ENCODE measurements around the gene PPFIBP2.

The PPFIBP2 gene

DNA sequence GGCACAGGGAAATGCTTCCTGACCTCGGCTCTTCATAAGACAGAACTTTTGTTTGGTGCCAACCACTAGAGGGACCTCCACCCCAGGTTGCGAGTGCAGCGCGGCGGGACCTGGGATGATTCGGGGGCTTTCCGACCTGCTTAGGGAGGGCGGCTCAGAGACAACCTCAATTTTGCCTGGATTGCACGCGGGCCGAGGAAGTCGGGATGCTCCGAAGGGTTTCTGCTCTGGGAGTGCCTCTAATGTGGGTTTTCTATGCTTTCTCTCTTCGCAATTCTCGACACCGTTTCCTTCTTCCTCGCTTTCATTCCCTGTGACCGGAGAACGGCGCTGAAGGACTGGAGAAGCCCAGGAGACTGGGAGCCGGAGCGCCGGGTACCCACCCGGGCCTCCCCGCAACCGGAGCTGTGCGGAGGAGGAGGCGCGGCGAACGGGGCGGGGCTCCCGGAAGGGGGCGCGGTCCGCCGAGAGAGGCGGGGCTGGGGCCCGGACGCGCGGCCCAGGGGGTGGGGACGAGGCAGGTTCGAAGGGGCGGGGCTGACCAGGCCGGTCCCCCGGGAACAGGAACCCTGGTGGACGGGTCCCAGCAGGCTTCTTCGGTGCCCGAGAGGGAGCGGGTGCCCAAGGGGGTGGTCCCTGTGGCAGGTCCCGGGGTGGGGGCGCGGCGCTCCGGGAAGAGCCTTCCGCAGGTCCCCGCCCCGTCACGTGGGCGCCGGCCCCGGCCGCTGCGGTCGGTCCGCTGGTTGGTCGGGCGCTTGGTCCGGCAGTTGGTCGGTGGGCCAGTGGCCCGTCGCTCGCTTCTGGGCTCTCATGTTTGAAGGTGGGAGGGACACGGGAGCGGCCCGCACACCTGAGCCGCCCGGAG is at the start of gene PPFIBP2:
Gene PPFIBP2, plus strand, starts transcription at position 766 of the 865 bp plus-strand sequence. CDS start 35,477 bp downstream, outside the sequence.
- peak; percentile 86 to 91 for DNase-seq

DNA sequence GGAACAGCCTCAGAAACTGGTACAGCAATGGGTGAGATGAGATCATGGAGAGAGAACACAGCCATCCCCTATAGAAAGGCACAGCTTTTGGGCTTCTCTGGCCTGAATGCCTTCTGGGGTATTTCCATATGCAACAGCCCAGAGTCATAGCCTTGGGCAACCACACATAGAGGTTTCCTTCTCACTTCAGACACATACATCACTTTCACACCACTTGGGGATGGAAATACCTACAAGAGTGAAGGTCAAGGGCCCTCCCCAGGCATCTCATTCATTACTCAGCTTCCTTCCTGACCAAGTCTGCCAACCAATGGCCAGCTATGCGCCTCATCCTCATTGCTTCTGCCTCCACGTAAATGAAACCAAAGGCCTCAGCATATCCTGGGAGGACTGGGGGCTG is 46.1 kb upstream of the PPFIBP2 start:
- peak; percentile 17 for DNase-seq

DNA sequence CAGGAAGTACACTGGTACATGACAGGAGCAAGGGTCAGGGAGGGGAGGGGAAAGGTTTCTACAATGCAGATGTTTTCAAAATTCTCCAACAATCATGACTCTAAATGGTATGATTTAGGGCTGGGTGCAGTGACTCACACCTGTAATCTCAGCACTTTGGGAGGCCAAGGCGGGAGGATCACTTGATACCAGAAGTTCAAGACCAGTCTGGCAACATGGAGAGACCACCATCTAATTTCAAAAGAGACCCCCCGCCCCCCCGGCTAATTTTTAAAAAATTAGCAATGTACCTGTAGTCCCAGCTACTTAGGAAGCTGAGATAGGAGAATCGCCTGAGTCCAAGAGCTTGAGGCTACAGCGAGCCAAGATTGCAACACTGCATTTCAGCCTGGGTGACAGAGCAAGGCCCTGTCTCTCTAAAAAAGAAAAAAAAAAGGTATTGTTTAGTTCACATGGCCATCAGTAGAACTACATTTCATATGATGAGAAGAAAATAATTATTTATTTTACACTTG is 44.4 kb upstream of the PPFIBP2 start:
- no peak for DNase-seq

DNA sequence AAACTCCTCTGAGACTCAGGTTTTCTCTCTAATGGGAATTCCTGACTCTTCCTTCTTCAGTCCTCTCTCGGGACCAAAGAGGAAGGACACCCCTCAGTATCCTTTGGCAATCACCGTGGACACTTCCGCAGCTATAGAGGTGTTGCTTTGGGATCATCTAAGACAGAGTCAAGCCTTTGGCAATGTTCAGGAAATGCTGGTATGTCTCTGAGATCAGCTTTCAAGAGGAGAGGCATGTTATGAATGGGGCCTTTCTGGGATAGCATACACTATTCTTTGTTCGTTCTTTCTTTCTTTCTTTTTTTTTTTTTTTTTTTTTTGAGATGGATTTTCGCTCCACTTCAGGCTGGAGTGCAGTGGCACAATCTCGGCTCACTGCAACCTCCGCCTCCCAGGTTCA is 42.7 kb upstream of the PPFIBP2 start:
- DNase-seq, result no peak

DNA sequence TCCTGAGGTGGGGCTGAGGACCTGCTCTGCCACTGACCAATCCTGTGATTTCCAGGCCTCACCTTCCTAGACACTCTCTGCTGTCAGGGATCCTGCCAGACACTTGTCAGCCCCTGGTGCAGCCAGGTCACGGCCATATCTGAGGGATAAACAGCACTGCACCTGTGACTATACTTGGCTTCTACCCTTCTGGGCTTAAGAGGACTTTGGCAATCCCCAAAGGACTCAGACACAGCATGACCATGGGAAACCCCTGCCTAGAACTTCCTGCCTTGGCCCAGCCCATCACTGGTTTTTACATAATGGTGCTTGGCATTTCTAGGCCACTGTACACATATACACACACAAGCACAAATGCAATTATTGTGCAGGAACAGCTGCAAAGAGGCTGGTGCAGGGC is 40.1 kb upstream of the PPFIBP2 start:
- DNase-seq, result no peak

DNA sequence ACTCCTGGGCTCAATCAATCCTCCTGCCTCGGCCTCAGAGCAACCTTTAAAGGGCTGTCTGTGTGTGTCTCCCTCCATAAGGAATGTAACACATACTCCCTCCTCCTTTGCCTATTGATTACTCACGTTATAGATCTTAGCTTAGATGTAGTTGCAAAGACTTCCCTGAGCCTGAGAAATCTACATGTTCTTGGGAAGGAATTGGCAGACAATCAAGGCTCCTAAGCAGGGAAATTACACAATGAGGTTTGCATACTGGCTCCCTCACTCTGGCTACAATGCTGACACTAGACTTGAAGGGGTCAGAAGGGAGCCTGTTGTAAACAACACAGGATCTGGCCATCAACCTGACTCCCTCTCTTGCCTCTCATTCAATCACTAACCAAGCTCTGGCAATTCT is 33.7 kb upstream of the PPFIBP2 start:
- no peak for DNase-seq

DNA sequence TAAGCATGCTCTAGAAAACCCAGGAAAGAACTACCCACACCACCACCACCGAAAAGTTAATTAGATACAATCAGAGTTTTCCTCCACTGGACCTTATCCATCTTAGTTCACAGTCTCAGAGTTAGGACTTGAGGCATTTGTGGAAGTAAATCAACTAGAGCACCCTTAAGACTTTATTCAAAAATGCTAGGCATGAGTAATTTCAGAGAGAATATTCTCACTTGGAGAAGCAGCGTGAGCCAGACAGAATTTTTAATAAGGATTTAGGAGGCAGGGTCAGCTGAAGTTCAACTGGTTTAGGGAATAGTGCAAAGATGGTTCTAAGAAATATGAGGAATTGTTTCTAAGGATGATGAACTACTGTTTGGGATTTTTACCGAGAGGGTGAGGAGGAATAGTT is 29.7 kb upstream of the PPFIBP2 start:
- no peak for DNase-seq

DNA sequence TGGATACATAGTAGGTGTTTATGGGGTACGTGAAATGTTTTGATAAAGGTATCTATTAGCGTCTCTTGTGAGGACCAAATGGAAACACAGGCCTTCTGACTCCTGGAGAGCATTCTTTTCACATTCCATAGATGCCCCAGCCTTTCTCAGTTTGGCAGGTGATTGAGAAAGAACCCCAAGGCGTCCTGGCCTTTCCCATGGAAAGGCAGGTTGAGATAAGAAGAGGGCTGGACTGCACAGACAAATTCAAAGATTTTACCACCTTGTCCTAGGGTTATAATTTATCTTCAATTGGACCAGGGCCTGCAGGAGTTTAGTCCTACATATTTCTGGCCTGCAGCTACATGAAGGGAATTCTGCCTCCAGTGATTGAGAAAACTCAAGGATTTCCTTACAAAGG is 29.2 kb upstream of the PPFIBP2 start:
- DNase-seq, result no peak

DNA sequence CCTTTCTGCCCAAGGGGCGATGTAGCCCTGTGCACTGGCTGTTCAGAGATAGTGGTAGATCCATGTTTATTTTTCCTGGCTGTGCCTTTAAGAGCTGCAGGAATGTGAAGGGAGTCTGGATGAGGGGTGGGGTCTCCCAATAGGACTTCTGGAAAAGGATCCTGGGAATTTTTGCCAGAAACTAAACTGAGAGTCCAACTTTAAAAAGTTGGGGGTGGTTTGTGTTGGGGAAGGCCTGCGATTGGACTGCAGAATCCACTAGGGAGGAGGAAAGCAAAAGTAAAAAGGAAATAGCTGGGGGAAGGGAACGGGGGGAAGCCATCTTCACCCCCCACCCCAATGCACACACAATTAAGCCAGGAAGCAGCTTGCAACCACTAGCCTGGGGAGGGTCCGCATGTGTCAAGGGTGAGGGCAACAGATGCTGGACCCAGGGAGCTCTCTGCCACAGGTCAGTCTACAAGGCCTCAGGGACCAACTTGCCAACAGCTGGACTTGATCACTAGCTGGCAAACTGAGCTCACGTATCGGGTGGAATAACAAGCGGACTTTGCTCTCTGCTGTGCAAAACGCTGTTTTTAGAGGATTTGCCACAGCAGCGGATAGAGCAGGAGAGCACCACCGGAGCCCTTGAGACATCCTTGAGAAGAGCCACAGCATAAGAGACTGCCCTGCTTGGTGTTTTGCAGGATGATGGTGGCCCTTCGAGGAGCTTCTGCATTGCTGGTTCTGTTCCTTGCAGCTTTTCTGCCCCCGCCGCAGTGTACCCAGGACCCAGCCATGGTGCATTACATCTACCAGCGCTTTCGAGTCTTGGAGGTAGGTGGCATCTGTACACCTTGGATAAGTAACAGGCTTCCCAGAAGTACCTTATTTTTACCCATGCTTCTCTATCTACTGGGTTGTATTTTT is 28.4 kb upstream of the PPFIBP2 start, which contains the start of gene OLFML1:
Gene OLFML1, plus strand, starts transcription at position 321 of the 912 bp plus-strand sequence. Its CDS starts 370 bp downstream, at position 691.
- no peak for DNase-seq

DNA sequence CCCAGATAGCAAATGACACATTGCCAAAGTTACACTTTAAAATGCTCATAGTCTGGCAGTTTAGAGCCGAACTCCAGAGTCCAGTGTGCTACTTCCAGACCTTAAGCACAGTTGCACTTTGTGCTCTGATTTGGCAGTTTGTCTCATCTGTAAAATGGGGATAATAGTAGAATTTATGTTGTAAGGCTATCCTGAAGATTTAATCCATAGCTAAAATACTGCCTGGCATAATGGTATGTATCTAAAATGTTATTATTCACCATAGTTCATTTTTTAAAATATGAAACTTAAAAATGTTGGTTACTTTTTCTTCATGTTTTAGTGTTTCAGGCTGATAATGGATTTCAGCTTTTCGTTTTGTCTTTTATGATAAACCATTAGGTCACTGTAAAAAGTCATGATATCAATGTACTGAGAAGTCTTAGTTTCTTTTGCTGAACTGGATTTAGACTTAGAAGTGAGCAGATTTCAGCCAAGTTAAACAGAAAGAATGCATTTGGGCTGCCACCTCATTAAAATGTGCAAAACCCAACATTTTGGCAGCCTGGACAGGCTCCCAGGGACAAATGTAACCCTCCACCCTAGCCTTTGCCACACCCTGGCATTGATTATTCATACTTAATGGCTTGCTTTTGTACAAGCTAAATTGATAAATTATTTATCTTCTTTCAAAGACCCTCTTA is 27.6 kb upstream of the PPFIBP2 start:
- no peak for DNase-seq

DNA sequence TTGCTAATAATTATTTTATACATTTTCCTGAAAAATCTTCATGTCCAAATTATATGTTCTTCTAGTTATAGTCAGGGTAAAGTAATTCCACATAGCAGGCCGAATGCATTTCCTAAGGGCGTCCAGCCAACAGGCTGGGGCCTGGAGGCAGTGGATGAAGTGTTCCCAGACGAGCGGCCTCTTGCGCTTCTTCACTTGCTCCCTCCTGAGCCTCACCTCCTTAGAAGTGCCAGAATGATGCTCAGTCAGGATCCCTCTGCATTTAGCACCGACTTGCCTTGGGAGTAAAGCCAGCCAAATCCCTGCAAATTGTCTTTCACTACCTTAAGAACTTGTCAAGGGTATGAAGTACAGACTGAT is 27.0 kb upstream of the PPFIBP2 start:
- no peak for DNase-seq

DNA sequence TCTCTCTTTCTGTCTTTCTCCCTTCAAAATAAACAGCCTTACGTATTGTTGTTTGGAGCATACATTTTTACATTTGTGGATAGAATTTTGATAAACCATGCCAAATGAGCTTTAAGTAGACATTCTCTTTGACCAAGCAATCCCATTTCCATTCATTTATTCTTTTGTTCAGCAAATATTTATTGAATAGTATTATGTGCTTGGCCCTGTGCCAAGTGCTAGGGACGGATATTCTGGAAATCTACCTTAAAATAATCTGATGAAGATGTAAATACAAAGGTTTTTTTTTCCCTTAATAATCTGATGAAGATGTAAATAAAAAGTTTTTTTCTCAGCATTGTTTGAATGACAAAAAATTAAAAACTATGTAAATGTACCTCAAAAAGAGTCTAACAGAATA is 26.4 kb upstream of the PPFIBP2 start:
- no peak for DNase-seq

DNA sequence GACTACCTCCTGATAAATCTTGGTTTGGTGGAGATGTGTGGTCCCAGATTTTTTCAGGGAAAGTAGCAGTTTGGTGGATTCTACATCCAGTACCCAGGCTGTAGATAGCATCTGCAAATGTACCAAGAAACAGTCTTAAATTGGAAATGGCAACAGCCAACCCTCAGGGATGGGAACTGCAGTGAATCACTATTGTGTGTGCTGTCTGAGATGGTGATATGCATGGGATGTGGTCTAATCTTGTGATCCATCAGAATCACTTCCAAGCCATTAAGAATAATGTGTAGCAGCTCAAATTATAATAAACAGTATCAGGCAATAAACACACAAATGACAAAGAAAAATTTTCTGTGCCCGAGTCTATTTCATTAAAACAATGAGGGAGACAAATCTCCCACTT is 25.1 kb upstream of the PPFIBP2 start:
- DNase-seq, result no peak

DNA sequence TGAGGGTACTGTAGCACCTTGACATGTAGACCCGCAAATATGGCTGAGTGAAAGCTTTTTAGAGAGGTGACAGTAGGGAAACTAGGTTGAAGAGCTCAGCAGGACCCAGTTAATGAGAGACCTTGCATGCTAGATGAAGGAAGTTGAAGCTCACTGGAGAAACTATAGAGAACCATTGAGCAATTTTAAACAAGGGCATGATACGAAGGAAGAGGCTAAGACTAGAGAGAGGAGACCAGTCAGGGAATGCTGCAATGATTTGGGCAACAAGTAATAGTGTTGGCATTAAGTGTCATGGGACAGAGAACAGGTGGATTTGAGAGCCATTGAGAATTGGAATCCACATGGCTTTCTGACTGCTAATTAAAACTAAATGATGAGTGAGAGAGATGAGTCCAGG is 24.4 kb upstream of the PPFIBP2 start:
- DNase-seq, result no peak

DNA sequence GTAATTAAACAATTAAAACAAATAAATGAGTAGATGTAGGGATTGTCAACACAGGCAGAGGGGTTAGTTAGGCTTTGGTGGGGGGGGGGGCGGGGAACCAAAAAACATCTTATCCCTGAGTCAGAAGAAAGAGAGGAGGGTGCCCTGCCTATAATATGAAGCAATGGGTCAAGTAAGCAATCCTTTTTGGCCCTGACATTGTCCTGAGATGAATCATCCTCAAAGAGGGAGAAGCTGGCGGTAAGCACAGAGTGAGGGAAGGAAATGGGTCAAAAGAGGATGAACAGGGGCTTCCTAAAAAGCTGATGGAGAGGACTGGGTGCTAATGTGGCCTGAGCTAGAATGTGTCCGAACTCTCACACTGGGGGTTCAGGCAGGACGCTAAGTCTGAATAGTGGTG is 23.7 kb upstream of the PPFIBP2 start:
- no peak for DNase-seq

DNA sequence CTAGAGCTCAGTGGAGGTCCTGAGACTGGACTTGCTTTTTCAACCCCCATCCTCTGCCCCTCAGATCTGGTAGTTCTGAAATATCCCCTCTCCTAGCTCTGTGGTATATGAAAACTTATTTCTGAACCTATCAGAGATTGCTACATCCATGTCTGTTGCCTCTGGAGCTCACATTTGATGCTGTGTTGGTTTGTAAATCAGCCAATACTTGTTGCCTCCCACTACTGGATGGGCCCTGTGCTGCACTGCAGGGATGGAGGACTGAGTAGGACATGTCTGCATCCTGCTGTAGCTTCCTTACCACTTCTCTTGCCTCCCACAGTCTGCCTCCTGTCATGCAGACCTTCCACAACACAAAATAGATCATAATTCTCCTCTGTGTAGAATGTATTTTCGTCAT is 23.3 kb upstream of the PPFIBP2 start:
- no peak for DNase-seq

DNA sequence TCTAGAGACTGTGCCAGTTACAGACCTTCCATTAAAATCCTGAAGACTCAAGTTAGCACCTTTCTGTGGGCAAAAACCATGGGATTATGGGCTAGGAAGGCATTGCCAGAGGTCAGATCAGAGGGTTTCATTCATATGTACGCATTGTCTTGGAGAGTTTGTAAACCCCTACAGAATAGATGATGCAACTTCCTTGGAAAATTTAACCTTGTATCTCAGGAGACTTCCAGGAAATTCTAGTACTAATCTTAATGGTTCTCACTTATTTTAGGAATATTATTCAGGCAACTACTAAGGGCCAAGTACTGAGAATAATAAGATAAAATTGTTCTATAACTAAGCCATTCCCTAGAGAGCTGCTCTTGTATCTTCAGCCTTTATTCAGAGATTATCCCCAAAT is 21.5 kb upstream of the PPFIBP2 start:
- DNase-seq, result no peak

DNA sequence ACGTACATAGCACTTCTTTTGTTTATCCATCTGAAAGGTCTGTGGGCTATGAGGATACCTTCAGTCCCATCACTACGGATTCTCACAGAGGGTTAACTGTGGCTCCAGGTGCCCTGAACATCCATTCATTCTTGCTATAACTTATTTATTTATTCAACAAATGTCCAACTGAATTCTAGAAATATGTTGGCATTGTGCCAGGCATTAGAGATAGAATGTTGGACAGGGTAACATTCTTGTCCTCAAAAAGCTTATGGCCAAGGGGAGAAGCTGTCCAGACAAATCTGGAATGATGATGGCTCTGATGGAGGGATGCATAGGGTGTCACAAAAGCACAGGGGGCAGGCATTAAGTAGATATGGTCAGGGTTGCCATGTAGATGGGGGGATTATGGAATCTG is 20.1 kb upstream of the PPFIBP2 start:
- no peak for DNase-seq

DNA sequence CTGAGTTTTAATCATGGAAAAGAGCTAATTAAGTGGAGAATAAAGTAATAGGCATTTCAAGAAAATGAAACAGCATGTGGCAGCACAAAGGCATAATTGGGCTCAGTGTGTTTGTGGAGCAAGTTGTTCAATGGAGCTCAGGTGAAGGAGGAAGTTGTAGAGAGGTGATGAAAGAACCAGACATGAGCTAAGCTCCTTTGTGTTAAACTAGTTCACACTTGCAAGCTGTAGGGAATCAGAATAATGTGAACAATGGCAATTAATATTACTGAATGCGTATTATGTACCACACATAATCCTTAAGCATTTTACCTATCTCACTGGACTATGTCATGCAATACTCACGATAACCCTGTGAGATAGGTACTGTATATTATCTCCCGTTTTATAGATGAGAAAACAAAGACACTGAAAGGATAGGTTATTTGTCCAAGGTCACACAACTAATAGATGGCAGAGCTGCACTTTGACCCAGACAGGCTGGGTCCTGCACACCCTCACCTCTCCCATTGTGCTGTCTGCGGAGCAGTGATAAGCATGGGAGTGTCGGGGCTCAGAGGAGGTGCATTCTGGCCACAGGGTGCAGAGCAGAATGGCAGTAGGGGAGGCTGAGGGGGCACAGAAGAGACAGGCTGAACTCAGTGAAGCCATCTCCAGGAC is 19.6 kb upstream of the PPFIBP2 start:
- no peak for DNase-seq

DNA sequence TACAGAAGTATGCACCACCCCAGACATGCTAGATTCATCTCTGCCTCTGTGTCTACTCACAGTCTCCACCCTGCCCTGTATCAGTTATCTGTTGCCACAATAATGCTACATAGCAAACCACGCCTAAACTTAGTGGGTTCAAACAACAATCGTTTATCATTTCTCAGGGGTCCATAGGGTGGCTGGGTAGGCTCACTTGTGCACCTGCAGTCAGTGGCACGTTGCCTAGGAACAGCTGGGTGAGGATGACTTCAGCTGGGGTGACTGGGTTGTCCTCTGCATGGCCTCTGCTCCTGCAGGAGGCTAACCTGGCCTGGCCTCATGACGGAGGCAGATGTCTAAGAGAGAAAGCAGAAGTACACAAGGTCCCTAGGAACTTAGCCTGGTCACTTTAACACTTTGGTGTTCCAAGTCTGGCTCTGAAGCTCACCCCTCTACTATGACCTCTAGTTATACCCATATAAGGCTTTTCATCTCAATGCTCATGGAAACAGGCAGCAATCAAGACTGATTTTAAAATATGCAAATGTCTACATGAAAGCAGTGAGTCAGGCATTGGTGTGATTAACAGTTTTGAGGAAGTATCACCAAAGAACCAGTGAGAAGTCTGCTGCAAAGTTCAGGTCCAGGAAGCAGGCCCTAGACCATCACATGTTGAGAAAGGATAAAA is 17.8 kb upstream of the PPFIBP2 start:
- DNase-seq, result no peak

DNA sequence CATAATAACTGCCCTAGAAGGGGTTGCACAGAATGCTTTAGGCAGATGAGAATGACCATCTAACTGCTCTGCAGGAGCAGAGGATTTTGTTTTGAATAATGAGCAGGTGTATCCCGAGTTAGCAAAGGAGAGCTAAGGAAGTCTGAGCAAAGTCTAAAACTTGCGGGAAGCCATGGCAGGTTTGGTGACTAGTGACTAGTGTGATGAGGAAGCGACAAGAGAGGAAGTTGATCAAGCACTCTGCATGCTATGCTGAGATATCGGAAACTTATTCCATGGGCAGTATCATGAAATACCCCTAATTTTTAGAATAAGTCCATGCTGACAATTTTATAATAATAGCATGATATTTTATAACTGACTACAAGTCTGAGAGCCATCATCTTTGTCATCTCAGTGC is 15.6 kb upstream of the PPFIBP2 start:
- no peak for DNase-seq

DNA sequence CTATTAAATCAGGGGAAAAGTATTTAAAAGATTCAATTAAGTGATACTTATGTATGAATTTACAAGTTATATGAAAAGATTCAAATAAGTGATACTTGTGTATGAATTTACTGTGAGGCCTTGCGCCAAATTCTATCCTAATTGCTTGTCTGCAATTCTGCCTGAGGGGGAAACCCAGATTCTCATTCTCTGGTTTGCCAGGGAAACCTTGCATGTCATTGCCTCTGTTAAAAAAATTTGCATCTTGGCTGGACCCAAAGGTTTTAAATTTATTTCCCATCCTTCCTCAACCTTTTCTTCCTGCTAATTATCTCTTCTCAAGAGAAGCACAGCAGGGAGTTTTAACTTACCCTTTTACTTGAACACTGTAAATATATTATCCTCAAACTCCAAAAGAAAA is 14.7 kb upstream of the PPFIBP2 start:
- no peak for DNase-seq

All from activated T-cell treated with anti-CD3 and anti-CD28 coated beads, Interleukin-2, amount 50 U/mL, for 48 hours (primary cell).